Cardiac muscle cell (in vitro differentiated cells and primary cell): ENCODE measurements around the gene TSEN34. TPM values are rescaled to one million over a fixed set of nuclear protein-coding genes. Genes with fewer than 3 reads are reported as not detected.
"Not testable (repeated sequence)": the region's sequence is repeated elsewhere in the genome, so short reads cannot be mapped to it uniquely, and the experiment has no call there.

Experiments
- DNase-seq, 2 donors: peaks; one replicate each; pipeline versions ENCODE4 v3.0.0 to v3.0.0-alpha.2; 2010 to 2017; ENCODE audit warnings: low read depth in 1 of 2, low spot score in 1 of 2
- H3K27ac ChIP-seq: fragments of 200-600 bp; sonication (generic); 2 replicates; pipeline ENCODE4 v1.5.1; 2016
- H3K27me3 ChIP-seq: fragments of 200-600 bp; sonication (generic); 2 replicates; pipeline ENCODE4 v1.6.0; 2016; ENCODE audit warnings: control low read depth
- H3K36me3 ChIP-seq: fragments of 200-600 bp; sonication (generic); 2 replicates; pipeline ENCODE4 v1.5.1; 2016; ENCODE audit warnings: control low read depth
- H3K4me1 ChIP-seq: fragments of 200-600 bp; sonication (generic); 2 replicates; pipeline ENCODE4 v1.8.1; 2017; ENCODE audit warnings: low read depth, mild to moderate bottlenecking, mixed run types
- H3K4me3 ChIP-seq: fragments of 200-600 bp; sonication (generic); 2 replicates; pipeline ENCODE4 v1.5.1; 2016; ENCODE audit warnings: mild to moderate bottlenecking
- H3K9me3 ChIP-seq: fragments of 200-600 bp; sonication (generic); 2 replicates; pipeline ENCODE4 v1.5.1; 2017; ENCODE audit warnings: low read depth, mild to moderate bottlenecking, control low read depth
- CTCF ChIP-seq: IDR thresholded peaks from 2 replicates; pipeline ENCODE4 v1.5.1; 2012; ENCODE audit warnings: low read depth, mild to moderate bottlenecking, low read length
- polyA plus RNA-seq: library from polyadenylated mRNA; unstranded; fragments of >200 nt; fragmentation: Nextera tagmentation; extraction: Ambion mirVana; gene quantifications from 2 replicates; pipeline ENCODE4 v1.2.1, GENCODE V29; 2016
- total RNA-seq: library from RNA; depleted of rRNA; stranded (reverse); fragments of >200 nt; gene quantifications from 2 replicates; pipeline ENCODE4 v1.2.3, GENCODE V29; 2016

The TSEN34 gene
- total and polyA plus RNA-seq, 2 experiments from 2014 or later = 113 to 114 TPM

- H3K9me3 ChIP-seq = no peaks in the 10 kb centered on the region
- peaks cover 51% of the 10 kb centered on the region for H3K36me3 ChIP-seq
These were observed 10.9 kb downstream of the TSEN34 start for GRCh38 chr19:54201980-54202379.

GRCh38 chr19:54203151-54203611 lies 12.1 kb downstream of the TSEN34 start:
- Histone ChIP-seq H3K4me1 (peaks cover 26% of the 10 kb centered on the region), H3K27me3 (no peaks in the 10 kb centered on the region), H3K27ac (no peak overlapping the region), H3K9me3 (no peaks in the 10 kb centered on the region), H3K4me3 (no peak overlapping the region), H3K36me3 (peaks cover 62% of the 10 kb centered on the region)
- no peak for TF ChIP-seq CTCF
- peak in 1 of 2 donors; percentile 49 for DNase-seq

More at GRCh38 chr19:54201980-54202379, 10.9 kb downstream of the TSEN34 start:
- H3K27me3 ChIP-seq = no peaks in the 10 kb centered on the region
- H3K27ac ChIP-seq = no peak overlapping the region
- peak overlapping the region; percentile 78 for H3K4me3 ChIP-seq
- DNase-seq = peak in 1 of 2 donors; percentile 45
- peaks cover 17% of the 10 kb centered on the region for H3K4me1 ChIP-seq
- TF ChIP-seq CTCF = no peak

- DNase-seq = no peak
- peak overlapping the region; percentile 3 for H3K27ac ChIP-seq
- no peak for TF ChIP-seq CTCF
- H3K36me3 ChIP-seq = peaks cover 63% of the 10 kb centered on the region
- H3K27me3 ChIP-seq = no peaks in the 10 kb centered on the region
- H3K9me3 ChIP-seq = no peaks in the 10 kb centered on the region
- no peak overlapping the region for H3K4me3 ChIP-seq
- H3K4me1 ChIP-seq = peaks cover 43% of the 10 kb centered on the region
These were observed 13.8 kb downstream of the TSEN34 start for GRCh38 chr19:54204767-54205468.

- H3K9me3 ChIP-seq = no peaks in the 10 kb centered on the region
- peaks cover 63% of the 10 kb centered on the region for H3K36me3 ChIP-seq
- no peak for DNase-seq
- no peak for TF ChIP-seq CTCF
- no peak overlapping the region for H3K4me3 ChIP-seq
- H3K27me3 ChIP-seq = no peaks in the 10 kb centered on the region
- peaks cover 51% of the 10 kb centered on the region for H3K4me1 ChIP-seq
- no peak overlapping the region for H3K27ac ChIP-seq
These were observed 15.1 kb downstream of the TSEN34 start for GRCh38 chr19:54206030-54206830.

- TF ChIP-seq CTCF = no peak
- Histone ChIP-seq H3K4me3 (no peak overlapping the region), H3K9me3 (no peaks in the 10 kb centered on the region), H3K4me1 (peaks cover 48% of the 10 kb centered on the region), H3K36me3 (peaks cover 60% of the 10 kb centered on the region), H3K27me3 (no peaks in the 10 kb centered on the region), H3K27ac (peak overlapping the region; percentile 23)
- no peak for DNase-seq
These were observed 15.7 kb downstream of the TSEN34 start for GRCh38 chr19:54206831-54207177.

GRCh38 chr19:54207193-54207592 lies 16.1 kb downstream of the TSEN34 start:
- DNase-seq, H3K9me3 ChIP-seq, H3K27me3 ChIP-seq, H3K4me3 ChIP-seq: not testable (repeated sequence)
- Histone ChIP-seq H3K36me3 (peaks cover 56% of the 10 kb centered on the region), H3K27ac (peak overlapping the region; percentile 23), H3K4me1 (peaks cover 44% of the 10 kb centered on the region)
